Activated CD8-positive, alpha-beta memory T cell treated with anti-CD3 and anti-CD28 coated beads for 1 hour (primary cell): Measurements from ENCODE around the gene TMTC2.
"Not testable (repeated sequence)": the region's sequence is repeated elsewhere in the genome, so short reads cannot be mapped to it uniquely, and the experiment has no call there.

Experiments
- DNase-seq, 2 donors: peaks; one replicate each; pipeline ENCODE4 v3.0.0-alpha.2; 2020; ENCODE audit warnings: low read depth in 1 of 2; ENCODE audit errors: extremely low read depth in 1 of 2

TMTC2 gene

GRCh38 chr12:82839796-82840195 lies 153.1 kb downstream of the TMTC2 start:
- no peak for DNase-seq

- DNase-seq, result no peak
Observed at GRCh38 chr12:82841487-82841904, 154.8 kb downstream of the TMTC2 start.

- no peak for DNase-seq
Observed at GRCh38 chr12:82842480-82842879, 155.8 kb downstream of the TMTC2 start.

DNA sequence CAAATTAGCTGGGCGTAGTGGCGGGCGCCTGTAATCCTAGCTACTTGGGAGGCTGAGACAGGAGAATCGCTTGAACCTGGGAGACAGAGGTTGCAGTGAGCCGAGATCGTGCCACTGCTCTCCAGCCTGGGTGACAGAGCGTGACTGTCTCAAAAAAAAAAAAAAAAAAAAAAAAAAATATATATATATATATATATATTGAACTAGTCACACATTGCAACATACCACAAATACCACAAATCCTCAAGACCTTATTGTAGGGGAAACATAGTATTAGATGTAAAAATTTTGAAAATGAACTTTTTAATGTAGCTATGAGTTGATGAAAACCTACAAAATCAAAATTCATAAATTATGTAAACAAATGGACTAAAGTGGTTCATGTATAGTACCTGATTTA lies 158.4 kb downstream of the TMTC2 start:
- DNase-seq, result not testable (repeated sequence)

DNA sequence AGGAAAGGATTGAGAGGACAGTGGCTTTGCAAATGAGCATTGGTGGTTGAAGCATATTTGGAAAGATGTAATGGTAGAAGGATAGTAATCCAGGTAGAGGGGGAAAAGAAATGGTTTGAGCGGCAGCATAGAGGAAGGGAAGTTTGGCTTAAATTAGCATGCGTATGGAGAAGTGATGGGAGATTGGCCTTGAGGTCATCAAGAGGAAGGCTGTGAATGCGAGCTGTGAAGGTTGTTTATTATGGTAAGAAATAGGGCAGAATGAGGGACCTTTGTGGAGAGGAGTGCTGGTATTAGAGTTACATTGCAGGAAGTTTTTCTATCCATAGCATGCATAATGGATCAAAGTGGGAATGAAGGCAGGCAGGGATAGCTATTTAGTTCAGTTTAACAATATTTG lies 162.1 kb downstream of the TMTC2 start:
- no peak for DNase-seq

DNA sequence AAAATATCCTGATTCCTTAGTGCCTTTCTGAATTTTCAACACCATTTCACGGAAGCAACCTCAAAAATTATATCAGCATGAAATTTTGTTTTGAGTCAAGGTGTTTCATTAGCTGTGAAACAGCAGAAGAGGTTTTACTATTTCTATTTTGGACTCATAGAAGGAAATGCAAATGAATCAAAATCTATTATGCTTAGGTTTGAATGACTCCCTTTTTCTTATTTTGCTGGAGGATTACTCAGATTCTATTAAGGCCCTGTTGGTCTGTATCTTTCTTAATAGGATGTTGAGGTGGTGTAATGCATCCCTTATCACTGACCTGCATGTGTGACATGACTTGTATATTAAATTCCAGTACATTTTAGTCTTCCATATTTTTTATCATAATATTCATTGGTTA lies 165.8 kb downstream of the TMTC2 start:
- no peak for DNase-seq

DNA sequence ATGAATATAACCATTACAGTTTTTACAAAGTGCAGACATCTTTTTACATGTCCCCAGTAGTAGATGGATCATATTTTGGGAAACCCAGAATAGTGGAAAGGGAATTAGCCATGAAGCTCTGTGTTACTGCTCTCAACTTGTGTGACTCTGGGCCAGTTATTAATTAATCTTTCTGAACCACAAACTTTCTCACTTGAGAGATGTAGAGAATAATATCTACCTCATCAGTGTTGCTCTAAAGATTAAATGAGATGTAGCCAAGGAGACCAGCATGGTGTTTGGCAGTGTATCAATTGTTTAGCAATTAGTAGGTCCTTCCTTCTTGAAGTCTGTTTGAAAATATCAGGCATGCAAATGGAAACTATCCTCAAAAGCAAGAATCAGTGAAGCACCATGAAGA lies 169.2 kb downstream of the TMTC2 start:
- DNase-seq, result no peak

DNA sequence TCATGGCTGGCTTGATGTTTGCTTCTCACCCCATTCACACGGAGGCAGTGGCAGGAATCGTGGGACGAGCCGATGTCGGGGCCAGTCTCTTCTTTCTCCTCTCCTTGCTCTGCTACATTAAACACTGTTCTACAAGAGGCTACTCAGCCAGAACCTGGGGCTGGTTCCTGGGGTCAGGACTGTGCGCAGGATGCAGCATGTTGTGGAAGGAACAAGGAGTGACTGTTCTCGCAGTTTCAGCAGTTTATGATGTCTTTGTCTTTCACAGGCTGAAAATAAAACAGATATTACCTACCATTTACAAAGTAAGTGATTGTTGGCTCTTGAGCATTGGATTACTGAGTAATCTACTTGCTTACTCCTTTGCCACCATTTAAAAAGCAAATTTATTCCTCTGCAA lies 170.6 kb downstream of the TMTC2 start:
- DNase-seq, result no peak

GRCh38 chr12:82857911-82858533 lies 171.3 kb downstream of the TMTC2 start:
- no peak for DNase-seq

- no peak for DNase-seq
Observed at GRCh38 chr12:82858534-82858917, 171.8 kb downstream of the TMTC2 start.

DNA sequence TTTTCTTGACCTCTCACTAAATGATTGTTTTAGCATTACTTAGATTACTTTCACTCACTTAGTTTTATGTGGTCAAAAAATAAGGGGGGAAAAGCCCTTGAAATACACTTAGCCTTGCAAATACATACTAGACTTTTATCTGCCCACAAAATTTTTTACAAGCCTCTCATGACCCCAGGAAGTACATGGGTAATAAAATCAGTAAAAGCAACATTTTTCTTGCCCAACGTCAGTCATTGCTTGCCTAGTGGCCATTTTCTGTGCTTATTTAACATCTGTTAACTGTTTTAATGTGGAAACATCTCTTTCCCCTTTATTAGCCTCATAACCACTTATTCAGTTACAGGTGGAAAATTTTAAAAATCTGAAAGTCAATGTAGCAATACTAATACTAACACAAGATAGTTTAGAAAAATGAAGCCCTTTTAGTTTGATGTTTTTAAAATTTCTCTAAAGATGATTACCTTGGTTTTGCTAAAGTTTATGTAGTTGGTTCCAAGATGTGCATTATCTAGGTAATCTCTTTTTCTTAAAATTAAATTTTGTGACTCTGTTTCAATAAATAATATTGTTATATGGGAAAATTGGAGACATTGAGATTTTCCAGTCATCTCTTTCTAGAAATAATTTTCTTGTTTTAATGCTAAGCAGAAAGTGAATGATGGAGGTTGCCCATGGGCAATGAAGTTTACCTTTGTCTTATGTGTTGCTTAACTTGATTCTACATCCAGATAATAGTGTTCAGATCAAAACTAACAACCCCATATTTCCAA lies 175.5 kb downstream of the TMTC2 start:
- DNase-seq, result no peak

DNA sequence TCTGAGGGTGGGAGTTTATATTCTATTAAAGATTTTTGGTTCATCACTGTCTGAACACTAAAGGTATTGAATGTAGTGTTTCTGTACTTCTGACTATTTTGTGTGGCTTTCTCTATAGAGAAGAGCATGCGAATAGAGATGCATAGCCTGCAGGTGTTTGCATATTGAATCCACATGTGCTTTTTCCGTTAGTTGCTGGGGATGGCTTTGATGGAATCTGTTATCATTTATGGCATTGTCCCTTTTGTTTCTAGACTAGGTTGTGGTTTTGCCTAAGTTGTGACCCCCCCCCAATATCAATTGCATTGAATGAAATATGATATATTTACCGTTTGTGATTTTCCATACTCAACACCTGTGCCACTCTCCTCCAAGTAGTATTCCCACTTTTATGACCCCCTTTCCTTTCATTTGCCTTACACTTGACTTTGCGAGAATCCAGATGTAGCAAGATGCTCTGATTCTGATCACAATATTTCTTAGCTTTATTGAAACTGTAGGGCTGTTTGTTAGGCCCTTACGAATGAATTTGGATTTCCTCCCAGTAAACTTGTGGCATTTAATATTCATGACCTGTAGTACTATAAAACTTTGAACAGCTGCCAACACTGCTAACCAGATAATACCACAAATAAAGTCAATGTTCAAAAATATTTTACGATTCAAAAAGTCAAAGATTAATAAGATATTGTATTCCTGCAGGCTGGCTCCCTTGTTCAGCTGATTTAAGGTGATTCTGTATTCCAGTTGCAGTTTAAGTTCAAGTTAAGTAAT lies 176.4 kb downstream of the TMTC2 start:
- DNase-seq, result no peak

DNA sequence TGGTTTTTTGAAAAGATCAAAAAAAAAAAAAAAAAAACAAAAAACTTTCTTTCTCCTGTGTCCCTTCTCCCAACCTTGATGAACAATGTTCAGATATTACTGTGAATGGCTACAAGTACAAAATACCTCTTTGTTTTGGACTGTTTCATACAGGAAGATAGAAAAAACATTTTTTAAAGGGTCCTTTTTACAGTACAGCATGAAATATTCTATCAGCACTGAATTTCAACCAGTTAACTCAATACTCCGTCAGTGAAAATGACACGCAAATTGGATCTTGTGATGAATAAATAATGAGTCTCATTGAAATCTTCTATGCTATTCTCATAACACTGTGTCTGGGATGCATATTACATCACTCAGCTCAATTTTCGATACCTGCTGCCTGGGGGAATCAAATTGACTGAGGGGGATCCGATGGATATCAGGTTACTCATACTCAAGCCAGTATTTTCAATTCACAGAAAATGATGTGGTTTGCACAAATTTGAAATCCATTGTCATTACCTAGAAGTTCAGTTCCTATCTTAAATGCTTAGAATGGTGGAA lies 179.6 kb downstream of the TMTC2 start:
- no peak for DNase-seq

DNA sequence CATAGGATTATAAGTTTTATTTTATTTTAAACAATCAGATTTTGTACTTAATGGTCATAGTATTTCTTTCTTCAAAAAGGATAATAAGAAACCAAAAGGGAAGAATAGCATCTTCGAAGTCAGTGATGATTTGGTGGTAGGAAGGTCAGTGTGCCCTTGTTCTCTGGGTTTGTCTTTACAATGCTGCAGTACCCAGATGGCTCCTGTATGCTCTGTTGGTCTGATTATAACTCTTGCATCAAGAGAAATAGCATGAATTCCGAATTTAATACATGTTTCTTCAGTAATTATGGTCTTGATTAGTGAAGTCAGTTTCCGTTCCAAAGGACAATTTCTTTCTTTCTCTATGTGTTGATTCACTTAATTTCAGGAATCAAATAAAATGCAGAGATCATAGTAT lies 180.2 kb downstream of the TMTC2 start:
- no peak for DNase-seq

GRCh38 chr12:82867762-82868500 lies 181.2 kb downstream of the TMTC2 start:
- DNase-seq, result no peak

DNA sequence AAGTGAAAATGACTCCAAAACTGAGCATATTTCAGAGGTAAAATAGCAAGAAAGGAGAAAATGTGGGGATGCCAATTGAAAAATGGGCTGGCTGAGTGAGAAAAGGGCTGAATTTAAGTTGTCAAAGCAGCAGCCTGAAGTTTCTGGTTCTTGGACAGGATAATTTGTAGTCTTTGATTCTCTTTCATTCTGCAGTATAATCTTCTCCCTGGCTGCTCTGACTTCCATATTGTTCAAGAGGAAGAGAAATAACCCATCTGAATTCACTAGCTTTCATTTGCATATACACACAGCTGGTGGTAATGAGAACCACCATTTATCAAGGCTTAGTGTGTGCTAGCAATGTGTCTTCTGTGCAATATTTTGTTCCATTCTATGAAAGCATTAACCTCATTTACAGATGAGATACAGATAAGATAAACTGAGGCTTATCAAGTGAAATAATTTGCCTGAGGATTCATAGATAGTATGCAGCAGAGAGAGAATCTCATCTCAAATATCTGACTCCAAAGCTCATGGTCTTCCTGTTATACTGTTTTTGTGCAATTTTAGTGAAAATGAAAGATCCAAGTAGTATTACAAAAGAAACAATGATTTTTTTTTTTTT lies 184.2 kb downstream of the TMTC2 start:
- no peak for DNase-seq

DNA sequence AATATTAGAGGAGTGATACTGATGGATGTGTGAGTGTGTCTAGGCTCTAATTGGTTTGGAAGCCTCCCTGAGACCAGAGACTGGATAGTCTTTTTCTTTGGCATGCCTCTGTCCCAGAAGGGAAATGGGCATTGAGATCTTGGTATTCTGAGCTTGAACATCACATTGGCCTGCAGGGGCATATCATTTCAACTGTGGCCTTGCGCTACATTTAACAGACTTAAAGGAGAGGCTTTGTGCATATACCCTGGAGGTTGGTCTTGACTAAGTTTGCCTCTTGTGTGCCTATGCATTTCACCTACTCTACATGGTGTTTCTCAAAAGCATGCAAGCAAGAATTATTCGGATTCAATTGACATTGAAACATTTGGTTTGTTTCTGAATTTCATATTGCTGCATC lies 185.4 kb downstream of the TMTC2 start:
- no peak for DNase-seq

DNA sequence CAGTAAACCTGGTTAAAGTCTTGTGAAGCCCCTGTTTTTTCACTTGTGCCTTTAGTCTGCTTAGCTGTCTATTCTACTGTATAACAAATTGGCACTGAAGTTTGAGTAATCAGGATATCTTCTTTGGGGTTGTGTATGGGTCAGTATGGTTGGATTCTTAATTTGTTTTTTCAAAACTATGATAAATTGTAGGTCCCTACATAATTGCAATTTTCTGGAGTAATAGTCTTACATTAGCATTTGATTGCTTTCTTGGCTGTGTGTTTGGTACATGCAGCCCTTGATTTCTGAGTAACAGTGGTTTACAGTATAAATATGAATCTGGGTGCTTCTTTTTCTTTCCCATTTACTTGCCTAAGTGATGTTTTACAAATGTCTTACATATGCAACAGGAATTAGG lies 186.6 kb downstream of the TMTC2 start:
- DNase-seq, result no peak

DNA sequence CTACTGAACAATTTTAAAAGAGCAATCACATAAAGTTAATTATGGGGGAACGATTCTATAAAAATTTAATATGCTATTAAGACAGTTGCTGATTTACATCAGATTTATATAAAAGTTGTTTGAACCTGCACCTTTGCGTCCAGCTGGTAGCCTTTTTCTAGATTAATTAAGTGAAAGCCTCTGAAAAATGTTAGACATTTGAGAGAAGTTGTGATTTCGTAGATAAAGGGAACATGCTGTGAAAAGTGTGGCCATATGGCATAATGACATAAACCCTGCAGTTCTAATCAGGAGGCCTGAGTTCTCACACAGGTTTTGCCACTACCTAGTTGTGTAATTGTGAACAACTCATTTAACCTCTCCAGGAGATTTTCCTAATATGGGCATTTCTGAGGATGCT lies 187.2 kb downstream of the TMTC2 start:
- no peak for DNase-seq

GRCh38 chr12:82874945-82875344 lies 188.2 kb downstream of the TMTC2 start:
- no peak for DNase-seq

- DNase-seq, result no peak
Observed at GRCh38 chr12:82876075-82876474, 189.4 kb downstream of the TMTC2 start.
